OCI-LY1 (cell line): ENCODE measurements around the gene NAA30.

Experiments used
- CTCF ChIP-seq: fragments of 200-600 bp; sonication (generic), shearing (Covaris generic); IDR thresholded peaks from 2 replicates; pipeline ENCODE4 v1.5.1; 2017; ENCODE audit warnings: mild to moderate bottlenecking, antibody characterized with exemption, low read length, moderate library complexity, mixed read lengths
- EZH2 ChIP-seq: fragments of 200-600 bp; sonication (generic), shearing (Covaris generic); IDR thresholded peaks from 2 replicates; pipeline ENCODE4 v1.8.0; 2017; ENCODE audit warnings: borderline replicate concordance, mixed run types, mild to moderate bottlenecking, antibody characterized with exemption, low read length, moderate library complexity, mixed read lengths

GRCh38 chr14:57461777-57462320 is 71.5 kb downstream of the NAA30 start:
- TF ChIP-seq CTCF (no peak), EZH2 (no peak)
